HEK293 (cell line): ENCODE results near the gene HDAC11.

Source experiments
- CTCF ChIA-PET: fragments of 350-600 bp; formaldehyde crosslinking; extraction: SDS; loops from one replicate; lab custom pipeline; 2021; ENCODE audit warnings: antibody characterized with exemption; lab: Yijun Ruan, JAX
- POLR2A ChIA-PET: fragments of 300-600 bp; formaldehyde crosslinking; extraction: SDS; loops from one replicate; lab custom pipeline; 2020; ENCODE audit warnings: antibody characterized with exemption, inconsistent platforms; lab: Yijun Ruan, JAX
- H3K27ac ChIP-seq: fragments of 200-500 bp; sonication (Bioruptor generic); 2 replicates; pipeline ENCODE4 v1.5.1; 2014; ENCODE audit warnings: low read depth, low read length, control low read depth, inconsistent platforms; ENCODE audit errors: extremely low read depth
- H3K36me3 ChIP-seq, 2 experiments: fragments of 200-500 bp in 1 of 2; sonication (Bioruptor generic) in 1 of 2; 1 replicate in 1 of 2; 2 replicates in 1 of 2; pipeline ENCODE4 v1.5.1; 2014 to 2017; ENCODE audit warnings: inconsistent platforms in 2 of 2, low read length in 2 of 2; ENCODE audit not compliant: control insufficient read depth in 2 of 2, insufficient read depth in 1 of 2
- H3K4me1 ChIP-seq: fragments of 200-500 bp; sonication (Bioruptor generic); 2 replicates; pipeline ENCODE4 v1.5.1; 2014; ENCODE audit warnings: mild to moderate bottlenecking, low read length, inconsistent platforms; ENCODE audit not compliant: control insufficient read depth, insufficient read depth
- H3K4me3 ChIP-seq: 2 replicates; pipeline ENCODE4 v1.5.1; 2011; ENCODE audit warnings: low read depth, mild to moderate bottlenecking, control low read depth, low read length, moderate library complexity
- H3K9me3 ChIP-seq: fragments of 200-500 bp; sonication (Bioruptor generic); 2 replicates; pipeline ENCODE4 v1.5.1; 2014; ENCODE audit warnings: low read depth, low read length, inconsistent platforms; ENCODE audit not compliant: control insufficient read depth, insufficient read depth
- BCL6B ChIP-seq: fragments of 450-650 bp; formaldehyde crosslinking; IDR thresholded peaks from 2 replicates; pipeline ENCODE4 v1.5.1; 2017; ENCODE audit warnings: missing biosample characterization, missing genetic modification characterization
- GLIS2 ChIP-seq: fragments of 450-650 bp; formaldehyde crosslinking; IDR thresholded peaks from 2 replicates; pipeline ENCODE4 v1.5.1; 2016; ENCODE audit warnings: missing biosample characterization, missing genetic modification characterization
- HOXA7 ChIP-seq: sonication (generic); formaldehyde crosslinking; IDR thresholded peaks from 2 replicates; pipeline ENCODE4 v1.8.1; 2022; ENCODE audit warnings: missing genetic modification reagents, borderline replicate concordance
- HOXD13 ChIP-seq: sonication (generic); formaldehyde crosslinking; IDR thresholded peaks from 2 replicates; pipeline ENCODE4 v1.8.0; 2022; ENCODE audit warnings: missing genetic modification reagents, borderline replicate concordance
- IKZF3 ChIP-seq: fragments of 450-650 bp; IDR thresholded peaks from 2 replicates; pipeline ENCODE4 v1.5.0; 2018; ENCODE audit warnings: missing biosample characterization, mild to moderate bottlenecking, missing genetic modification characterization, moderate library complexity
- KLF1 ChIP-seq: fragments of 450-650 bp; formaldehyde crosslinking; IDR thresholded peaks from 2 replicates; pipeline ENCODE4 v1.5.1; 2016; ENCODE audit warnings: missing biosample characterization, missing genetic modification characterization
- SALL2 ChIP-seq: fragments of 450-650 bp; formaldehyde crosslinking; IDR thresholded peaks from 2 replicates; pipeline ENCODE4 v1.5.0; 2017; ENCODE audit warnings: missing biosample characterization, mild to moderate bottlenecking, missing genetic modification characterization, borderline replicate concordance
- ZBTB20 ChIP-seq: fragments of 450-650 bp; formaldehyde crosslinking; IDR thresholded peaks from 2 replicates; pipeline ENCODE4 v1.5.1; 2016; ENCODE audit warnings: missing biosample characterization, missing genetic modification characterization
- ZIC2 ChIP-seq: fragments of 450-650 bp; formaldehyde crosslinking; IDR thresholded peaks from 2 replicates; pipeline ENCODE4 v1.5.1; 2016; ENCODE audit warnings: missing biosample characterization, missing genetic modification characterization
- ZNF174 ChIP-seq: fragments of 450-650 bp; formaldehyde crosslinking; IDR thresholded peaks from 2 replicates; pipeline ENCODE4 v1.5.0; 2017; ENCODE audit warnings: missing biosample characterization, mild to moderate bottlenecking, missing genetic modification characterization
- ZNF274 ChIP-seq, 2 experiments: fragments of 200-500 bp in 1 of 2; fragments of 450-650 bp in 1 of 2; sonication (Bioruptor generic) in 1 of 2; formaldehyde crosslinking in 1 of 2; IDR thresholded peaks; 2 replicates each; pipeline versions ENCODE4 v1.5.1 to v1.6.1; 2014 to 2016; ENCODE audit warnings: borderline replicate concordance in 1 of 2, inconsistent platforms in 1 of 2, low read length in 1 of 2, missing biosample characterization in 1 of 2, missing genetic modification characterization in 1 of 2
- ZNF280D ChIP-seq: fragments of 450-650 bp; formaldehyde crosslinking; IDR thresholded peaks from 2 replicates; pipeline ENCODE4 v1.5.1; 2016; ENCODE audit warnings: missing biosample characterization, missing genetic modification characterization
- ZNF302 ChIP-seq: fragments of 450-650 bp; formaldehyde crosslinking; IDR thresholded peaks from 2 replicates; pipeline ENCODE4 v1.5.1; 2016; ENCODE audit warnings: missing biosample characterization, missing genetic modification characterization, low read depth
- ZNF366 ChIP-seq: fragments of 450-650 bp; formaldehyde crosslinking; conservative IDR thresholded peaks from 2 replicates; pipeline ENCODE4 v1.5.1; 2016; ENCODE audit warnings: missing biosample characterization, missing genetic modification characterization
- ZNF37A ChIP-seq: fragments of 450-650 bp; IDR thresholded peaks from 2 replicates; pipeline ENCODE4 v1.5.1; 2018; ENCODE audit warnings: missing biosample characterization, missing genetic modification characterization
- ZNF391 ChIP-seq: fragments of 450-650 bp; formaldehyde crosslinking; IDR thresholded peaks from 2 replicates; pipeline ENCODE4 v1.5.1; 2016; ENCODE audit warnings: low read depth, missing biosample characterization, missing genetic modification characterization, borderline replicate concordance
- ZNF548 ChIP-seq: fragments of 450-650 bp; formaldehyde crosslinking; IDR thresholded peaks from 2 replicates; pipeline ENCODE4 v1.5.1; 2016; ENCODE audit warnings: missing biosample characterization, missing genetic modification characterization
- ZNF549 ChIP-seq: fragments of 450-650 bp; IDR thresholded peaks from 2 replicates; pipeline ENCODE4 v1.5.1; 2018; ENCODE audit warnings: missing biosample characterization, missing genetic modification characterization, mild to moderate bottlenecking, inconsistent platforms, moderate library complexity
- ZNF707 ChIP-seq: fragments of 450-650 bp; formaldehyde crosslinking; IDR thresholded peaks from 2 replicates; pipeline ENCODE4 v1.5.1; 2016; ENCODE audit warnings: missing biosample characterization, missing genetic modification characterization
- ZNF777 ChIP-seq: fragments of 450-650 bp; formaldehyde crosslinking; IDR thresholded peaks from 2 replicates; pipeline ENCODE4 v1.5.1; 2017; ENCODE audit warnings: missing biosample characterization, missing genetic modification characterization, borderline replicate concordance
- TF ChIP-seq, protein P1 (sequence below): fragments of 450-650 bp; formaldehyde crosslinking; conservative IDR thresholded peaks from 2 replicates; pipeline ENCODE4 v1.5.1; 2016; ENCODE audit warnings: low read depth, missing biosample characterization, missing genetic modification characterization

Gene HDAC11

GRCh38 chr3:13508496-13508895 is 28.4 kb downstream of the HDAC11 start:
- POLR2A ChIA-PET: no interaction called here
- H3K9me3 ChIP-seq: no peaks in the 10 kb centered on the region
- H3K36me3 ChIP-seq: no peaks in the 10 kb centered on the region
- H3K4me3 ChIP-seq: no peak overlapping the region
- TF ChIP-seq ZNF280D: no peak
- TF ChIP-seq ZNF274 (IDR thresholded peaks at IDR 0.05; ENCODE audit: low read length): no peak
- no peak for TF ChIP-seq ZNF274 (tag by site-specific recombination; IDR thresholded peaks at IDR 0.05; ENCODE audit: borderline replicate concordance)
- TF ChIP-seq ZNF174 (tag by site-specific recombination): no peak
- TF ChIP-seq, all 188 proteins: peak for 0
- CTCF ChIA-PET: interaction anchor here (1.3 to 3.4 kb wide), 2 partner anchors 12 to 140 kb away, joined by 3 to 20 read pairs; no protein-coding TSS in a partner anchor
- Histone ChIP-seq H3K4me1 (peaks cover 6% of the 10 kb centered on the region; the same call in 1 of the 2 replicates), H3K27ac (no peak overlapping the region)

GRCh38 chr3:13509059-13509815 is 29.1 kb downstream of the HDAC11 start:
- peaks cover 6% of the 10 kb centered on the region; the same call in 1 of the 2 replicates for H3K4me1 ChIP-seq
- H3K27ac ChIP-seq: no peak overlapping the region
- H3K4me3 ChIP-seq: no peak overlapping the region
- TF ChIP-seq GLIS2 (tag by site-specific recombination) (0 out of 2 replicates have a peak, but pooled peaks have one; percentile 13), ZBTB20 (tag by site-specific recombination) (no peak), ZNF777 (tag by site-specific recombination) (no peak), HOXD13 (CRISPR knock-in tag) (no peak)
- no peaks in the 10 kb centered on the region for H3K9me3 ChIP-seq
- ChIA-PET POLR2A (no interaction called here), CTCF (interaction anchor here (1.3 to 3.4 kb wide), 2 partner anchors 13 to 140 kb away, joined by 3 to 20 read pairs; no protein-coding TSS in a partner anchor)
- no peaks in the 10 kb centered on the region for H3K36me3 ChIP-seq

GRCh38 chr3:13509816-13510192 is 29.7 kb downstream of the HDAC11 start:
- CTCF ChIA-PET: interaction anchor here (0.6 kb wide), 1 partner anchor 77 kb away, joined by 5 read pairs; no protein-coding TSS in a partner anchor
- TF ChIP-seq ZNF549 (tag by site-specific recombination) (no peak), ZNF391 (tag by site-specific recombination) (no peak), SALL2 (no peak), KLF1 (no peak), HOXA7 (CRISPR knock-in tag) (no peak), IKZF3 (no peak), ZNF302 (tag by site-specific recombination) (no peak), BCL6B (tag by site-specific recombination) (no peak), ZNF366 (tag by site-specific recombination) (no peak), ZNF707 (tag by site-specific recombination) (no peak), ZNF548 (tag by site-specific recombination) (no peak), ZIC2 (tag by site-specific recombination) (no peak), ZNF37A (tag by site-specific recombination) (no peak)
- TF ChIP-seq, protein P1, sequence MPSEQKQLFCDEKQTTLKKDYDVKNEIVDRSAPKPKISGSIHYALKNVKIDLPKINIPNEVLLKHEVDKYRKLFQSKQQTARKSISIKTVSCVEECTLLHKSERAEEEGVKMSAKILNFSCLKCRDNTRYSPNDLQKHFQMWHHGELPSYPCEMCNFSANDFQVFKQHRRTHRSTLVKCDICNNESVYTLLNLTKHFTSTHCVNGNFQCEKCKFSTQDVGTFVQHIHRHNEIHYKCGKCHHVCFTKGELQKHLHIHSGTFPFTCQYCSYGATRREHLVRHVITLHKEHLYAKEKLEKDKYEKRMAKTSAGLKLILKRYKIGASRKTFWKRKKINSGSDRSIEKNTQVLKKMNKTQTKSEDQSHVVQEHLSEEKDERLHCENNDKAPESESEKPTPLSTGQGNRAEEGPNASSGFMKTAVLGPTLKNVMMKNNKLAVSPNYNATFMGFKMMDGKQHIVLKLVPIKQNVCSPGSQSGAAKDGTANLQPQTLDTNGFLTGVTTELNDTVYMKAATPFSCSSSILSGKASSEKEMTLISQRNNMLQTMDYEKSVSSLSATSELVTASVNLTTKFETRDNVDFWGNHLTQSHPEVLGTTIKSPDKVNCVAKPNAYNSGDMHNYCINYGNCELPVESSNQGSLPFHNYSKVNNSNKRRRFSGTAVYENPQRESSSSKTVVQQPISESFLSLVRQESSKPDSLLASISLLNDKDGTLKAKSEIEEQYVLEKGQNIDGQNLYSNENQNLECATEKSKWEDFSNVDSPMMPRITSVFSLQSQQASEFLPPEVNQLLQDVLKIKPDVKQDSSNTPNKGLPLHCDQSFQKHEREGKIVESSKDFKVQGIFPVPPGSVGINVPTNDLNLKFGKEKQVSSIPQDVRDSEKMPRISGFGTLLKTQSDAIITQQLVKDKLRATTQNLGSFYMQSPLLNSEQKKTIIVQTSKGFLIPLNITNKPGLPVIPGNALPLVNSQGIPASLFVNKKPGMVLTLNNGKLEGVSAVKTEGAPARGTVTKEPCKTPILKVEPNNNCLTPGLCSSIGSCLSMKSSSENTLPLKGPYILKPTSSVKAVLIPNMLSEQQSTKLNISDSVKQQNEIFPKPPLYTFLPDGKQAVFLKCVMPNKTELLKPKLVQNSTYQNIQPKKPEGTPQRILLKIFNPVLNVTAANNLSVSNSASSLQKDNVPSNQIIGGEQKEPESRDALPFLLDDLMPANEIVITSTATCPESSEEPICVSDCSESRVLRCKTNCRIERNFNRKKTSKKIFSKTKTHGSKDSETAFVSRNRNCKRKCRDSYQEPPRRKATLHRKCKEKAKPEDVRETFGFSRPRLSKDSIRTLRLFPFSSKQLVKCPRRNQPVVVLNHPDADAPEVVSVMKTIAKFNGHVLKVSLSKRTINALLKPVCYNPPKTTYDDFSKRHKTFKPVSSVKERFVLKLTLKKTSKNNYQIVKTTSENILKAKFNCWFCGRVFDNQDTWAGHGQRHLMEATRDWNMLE (tag by site-specific recombination): no peak

More at GRCh38 chr3:13509816-13510192, 29.7 kb downstream of the HDAC11 start:
- Histone ChIP-seq H3K9me3 (no peaks in the 10 kb centered on the region), H3K36me3 (no peaks in the 10 kb centered on the region), H3K4me1 (peaks cover 6% of the 10 kb centered on the region; the same call in 1 of the 2 replicates), H3K27ac (no peak overlapping the region), H3K4me3 (no peak overlapping the region)
- POLR2A ChIA-PET: no interaction called here
